ENCODE data around the gene GREB1. TPM values are rescaled to one million over a fixed set of nuclear protein-coding genes. Genes with fewer than 3 reads are reported as not detected.

The GREB1 gene
- total RNA-seq, 4 donors from 2014 or later = 3.0 to 6.1 (median 4.3) TPM

DNA sequence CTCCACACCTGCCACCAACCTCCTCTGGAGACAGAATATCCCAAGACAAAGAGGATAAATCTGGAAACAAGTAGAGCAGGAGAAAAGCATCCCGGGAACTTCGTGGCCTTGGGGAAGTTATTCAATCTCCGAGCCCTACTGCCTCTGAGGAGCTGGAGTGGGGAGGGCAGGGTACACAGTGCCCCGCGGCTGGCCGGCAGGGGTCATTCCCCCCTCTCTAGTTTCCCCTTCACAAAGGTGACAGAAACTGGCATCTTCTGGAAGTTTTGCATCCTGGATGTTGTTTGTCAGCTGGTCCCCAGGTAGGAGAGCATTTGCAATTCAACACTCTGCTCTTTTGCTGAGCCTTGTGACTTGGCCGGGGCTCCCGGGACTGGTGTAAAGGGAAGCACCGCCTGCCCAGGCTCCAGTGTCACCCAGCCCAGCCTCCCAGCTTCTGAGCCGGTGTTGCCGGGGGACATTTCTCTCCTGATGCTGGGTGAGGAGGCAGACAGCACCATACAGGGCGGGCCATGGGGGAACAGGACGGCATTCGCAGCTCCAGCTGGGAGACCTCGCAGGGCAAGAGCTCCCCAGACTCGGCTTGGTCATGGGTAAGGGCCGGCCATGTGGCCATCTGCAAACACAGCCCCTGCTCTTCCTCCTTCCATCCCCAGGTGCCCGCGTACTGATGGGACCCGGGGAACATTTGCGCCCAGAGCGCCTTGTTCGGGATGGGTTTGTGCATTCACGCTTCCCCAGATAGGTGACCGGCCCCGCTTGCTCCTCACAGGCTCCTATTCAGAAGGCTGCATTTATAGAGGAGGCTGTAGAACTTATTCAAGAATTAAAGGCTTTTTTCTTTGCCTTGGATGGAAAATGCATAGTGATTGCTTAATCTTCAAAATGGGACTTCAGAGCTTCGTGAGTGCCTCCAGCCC is 143.6 kb downstream of the GREB1 start:
- DNase-seq (ENCODE audit: low spot score in 2 of 2) = peak in 1 of 2 donors; percentile 72
- H3K27ac ChIP-seq = no peak overlapping the region
- WGBS = 44% methylated on average over 17 of the region's 27 CpGs
- H3K4me1 ChIP-seq = no peaks in the 10 kb centered on the region
- H3K9me3 ChIP-seq = no peaks in the 10 kb centered on the region
- no peak overlapping the region for H3K4me3 ChIP-seq
- H3K36me3 ChIP-seq = no peaks in the 10 kb centered on the region
- H3K27me3 ChIP-seq = peaks cover 49% of the 10 kb centered on the region
- TF ChIP-seq EP300 (IDR thresholded peaks at IDR 0.05) = no peak
- TF ChIP-seq POLR2AphosphoS5 (IDR thresholded peaks at IDR 0.05) = no peak
- TF ChIP-seq, protein P1, sequence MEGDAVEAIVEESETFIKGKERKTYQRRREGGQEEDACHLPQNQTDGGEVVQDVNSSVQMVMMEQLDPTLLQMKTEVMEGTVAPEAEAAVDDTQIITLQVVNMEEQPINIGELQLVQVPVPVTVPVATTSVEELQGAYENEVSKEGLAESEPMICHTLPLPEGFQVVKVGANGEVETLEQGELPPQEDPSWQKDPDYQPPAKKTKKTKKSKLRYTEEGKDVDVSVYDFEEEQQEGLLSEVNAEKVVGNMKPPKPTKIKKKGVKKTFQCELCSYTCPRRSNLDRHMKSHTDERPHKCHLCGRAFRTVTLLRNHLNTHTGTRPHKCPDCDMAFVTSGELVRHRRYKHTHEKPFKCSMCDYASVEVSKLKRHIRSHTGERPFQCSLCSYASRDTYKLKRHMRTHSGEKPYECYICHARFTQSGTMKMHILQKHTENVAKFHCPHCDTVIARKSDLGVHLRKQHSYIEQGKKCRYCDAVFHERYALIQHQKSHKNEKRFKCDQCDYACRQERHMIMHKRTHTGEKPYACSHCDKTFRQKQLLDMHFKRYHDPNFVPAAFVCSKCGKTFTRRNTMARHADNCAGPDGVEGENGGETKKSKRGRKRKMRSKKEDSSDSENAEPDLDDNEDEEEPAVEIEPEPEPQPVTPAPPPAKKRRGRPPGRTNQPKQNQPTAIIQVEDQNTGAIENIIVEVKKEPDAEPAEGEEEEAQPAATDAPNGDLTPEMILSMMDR (IDR thresholded peaks at IDR 0.05) = no peak
- no peak for TF ChIP-seq POLR2A (IDR thresholded peaks at IDR 0.05)

DNA sequence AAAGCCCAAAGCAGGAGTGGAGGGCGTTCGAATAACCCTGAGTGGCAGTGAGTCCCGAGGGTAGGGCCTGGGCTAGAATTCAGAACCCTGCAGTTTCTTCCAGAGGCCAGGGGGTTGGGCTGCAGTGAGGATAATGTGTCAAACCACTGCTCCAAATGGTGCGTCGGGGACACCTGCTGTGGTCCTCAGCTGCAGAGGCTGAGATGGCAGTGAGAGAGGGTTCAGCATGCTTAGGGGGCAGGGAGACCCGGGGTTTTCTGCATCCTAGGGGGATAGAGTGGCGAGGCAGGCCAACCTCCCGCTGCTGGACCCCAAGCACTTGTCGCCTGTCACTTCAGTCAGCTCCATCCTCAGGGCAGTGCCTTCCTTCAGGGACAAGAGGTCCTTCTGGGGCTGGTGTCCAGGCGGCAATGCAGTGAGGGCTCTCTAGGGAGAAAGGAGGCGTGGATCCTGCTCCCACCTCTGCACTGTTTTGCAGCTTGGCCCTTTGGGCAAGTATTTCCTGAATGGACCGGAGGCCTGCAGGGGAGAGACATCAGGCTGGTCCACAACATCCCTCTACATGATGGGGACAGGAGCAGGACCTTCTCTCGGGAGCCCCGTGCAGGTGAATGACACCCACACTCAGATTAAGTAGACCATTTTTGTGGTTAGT is 144.6 kb downstream of the GREB1 start:
- TF ChIP-seq EP300 (IDR thresholded peaks at IDR 0.05) = no peak
- TF ChIP-seq, protein P1 (IDR thresholded peaks at IDR 0.05) = no peak
- no peak for TF ChIP-seq POLR2A (IDR thresholded peaks at IDR 0.05)
- no peak for TF ChIP-seq POLR2AphosphoS5 (IDR thresholded peaks at IDR 0.05)
- Histone ChIP-seq H3K9me3 (no peaks in the 10 kb centered on the region), H3K4me3 (no peak overlapping the region), H3K27me3 (peaks cover 57% of the 10 kb centered on the region), H3K4me1 (no peaks in the 10 kb centered on the region), H3K36me3 (no peaks in the 10 kb centered on the region), H3K27ac (no peak overlapping the region)
- DNase-seq (ENCODE audit: low spot score in 2 of 2) = peak in 1 of 2 donors; percentile 73
- 66% methylated on average over 7 of the region's 14 CpGs for WGBS

DNA sequence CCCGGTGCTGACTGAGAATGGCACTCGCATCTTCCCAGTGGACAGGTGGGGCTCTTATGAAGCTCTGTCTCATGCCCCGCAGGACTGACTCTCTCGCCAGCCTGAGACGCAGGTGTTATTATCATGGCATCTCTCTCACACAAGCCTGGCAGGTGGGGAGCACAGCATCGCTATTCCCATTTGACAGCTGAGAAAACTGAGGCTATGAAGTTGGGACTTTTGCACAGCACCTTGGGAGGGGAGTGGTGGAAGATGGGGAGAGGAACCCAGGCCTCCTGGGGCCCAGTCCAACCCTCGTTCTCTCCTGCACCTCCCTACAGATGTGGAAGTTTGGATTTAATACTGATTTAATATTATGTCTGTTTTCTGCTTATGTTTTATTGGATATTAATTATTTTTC is 145.2 kb downstream of the GREB1 start:
- 78% methylated on average over 7 of the region's 7 CpGs for WGBS
- Histone ChIP-seq H3K4me3 (no peak overlapping the region), H3K27me3 (peaks cover 62% of the 10 kb centered on the region), H3K36me3 (no peaks in the 10 kb centered on the region), H3K4me1 (no peaks in the 10 kb centered on the region), H3K27ac (no peak overlapping the region), H3K9me3 (no peaks in the 10 kb centered on the region)
- peak in 1 of 2 donors; percentile 34 for DNase-seq (ENCODE audit: low spot score in 2 of 2)
- TF ChIP-seq, protein P1 (IDR thresholded peaks at IDR 0.05) = no peak
- no peak for TF ChIP-seq POLR2A (IDR thresholded peaks at IDR 0.05)
- no peak for TF ChIP-seq EP300 (IDR thresholded peaks at IDR 0.05)
- TF ChIP-seq POLR2AphosphoS5 (IDR thresholded peaks at IDR 0.05) = no peak

DNA sequence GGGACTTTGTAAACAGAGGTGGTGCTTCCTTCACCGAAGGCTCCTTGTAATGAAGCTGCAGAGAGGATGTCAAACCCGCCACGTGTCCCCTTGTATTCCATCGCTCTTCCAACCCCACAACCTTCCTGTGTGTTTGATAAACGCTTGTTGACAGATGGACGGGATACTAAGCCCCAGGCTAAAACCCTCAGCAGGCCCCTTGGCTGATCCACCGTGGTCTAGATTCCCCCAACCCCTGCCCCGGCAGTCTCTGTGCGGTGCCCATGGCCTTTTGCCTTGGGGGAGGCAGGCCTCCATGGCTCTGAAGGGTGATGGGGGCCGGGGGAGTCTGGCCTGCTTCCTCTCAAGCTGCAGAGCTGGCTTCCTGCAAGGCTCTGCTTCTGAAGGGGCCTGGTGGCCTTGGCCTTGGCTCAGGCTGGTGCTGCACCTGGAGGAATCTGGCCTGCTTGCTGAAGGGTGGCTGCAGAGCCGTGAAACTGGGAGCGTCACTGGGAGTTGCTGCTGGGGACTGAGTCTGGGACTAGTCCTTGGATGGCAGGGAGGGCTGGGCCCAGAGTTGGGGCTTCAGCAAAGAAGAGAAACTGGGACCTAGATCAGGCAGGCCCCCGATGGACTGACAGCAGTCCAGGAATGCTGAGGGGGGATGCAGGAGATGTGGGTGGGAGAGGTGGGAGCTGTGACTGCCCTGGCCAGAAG is 145.8 kb downstream of the GREB1 start:
- TF ChIP-seq POLR2A (IDR thresholded peaks at IDR 0.05) = no peak
- Histone ChIP-seq H3K9me3 (no peaks in the 10 kb centered on the region), H3K4me1 (no peaks in the 10 kb centered on the region), H3K4me3 (no peak overlapping the region), H3K27me3 (peaks cover 60% of the 10 kb centered on the region), H3K36me3 (no peaks in the 10 kb centered on the region), H3K27ac (no peak overlapping the region)
- DNase-seq (ENCODE audit: low spot score in 2 of 2) = peak in 1 of 2 donors; percentile 64
- WGBS = 75% methylated on average over 12 of the region's 13 CpGs

DNA sequence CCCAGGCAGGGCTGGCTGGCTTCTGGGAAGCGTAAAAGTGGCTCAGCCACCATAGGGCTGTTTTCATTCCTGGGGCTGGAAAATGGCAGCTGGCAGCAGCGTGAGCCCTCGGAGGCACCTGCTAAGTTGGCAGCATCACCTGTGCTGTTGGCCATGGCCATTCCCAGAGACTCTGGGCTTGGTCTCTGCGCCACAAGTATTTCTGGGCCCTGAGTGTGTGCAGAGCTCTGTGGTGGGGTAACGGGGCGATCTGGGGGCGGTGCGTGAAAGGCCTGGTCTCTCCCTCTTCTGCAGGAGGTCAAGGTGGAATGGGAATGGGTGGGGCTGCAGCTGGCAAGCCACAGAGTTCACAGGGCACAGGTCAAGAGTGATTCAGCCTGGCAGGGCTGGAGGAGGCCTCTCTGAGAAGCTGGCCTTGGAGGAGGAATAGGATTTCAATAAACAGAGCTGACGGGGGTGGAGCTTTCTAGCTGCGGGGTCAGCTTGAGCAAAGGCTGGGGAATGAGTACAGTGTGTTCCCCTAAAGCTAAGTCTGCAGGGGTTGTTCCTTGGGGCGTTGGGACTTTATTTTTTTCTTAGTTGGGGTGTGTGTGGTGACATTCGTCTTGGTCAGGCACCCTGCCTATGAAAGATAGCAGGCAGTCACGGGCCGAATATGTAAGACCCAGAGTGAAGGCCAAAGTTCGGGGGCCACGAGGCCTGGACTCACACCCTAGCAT is 146.5 kb downstream of the GREB1 start:
- TF ChIP-seq POLR2AphosphoS5 (IDR thresholded peaks at IDR 0.05) (no peak), EP300 (IDR thresholded peaks at IDR 0.05) (no peak)
- TF ChIP-seq, protein P1 (IDR thresholded peaks at IDR 0.05) = no peak
- no peak overlapping the region for H3K27ac ChIP-seq
- H3K36me3 ChIP-seq = no peaks in the 10 kb centered on the region
- H3K9me3 ChIP-seq = no peaks in the 10 kb centered on the region
- H3K4me3 ChIP-seq = no peak overlapping the region
- H3K27me3 ChIP-seq = peaks cover 55% of the 10 kb centered on the region
- 81% methylated on average over 16 of the region's 16 CpGs for WGBS
- peak; percentile 34 to 70 for DNase-seq (ENCODE audit: low spot score in 2 of 2)
- H3K4me1 ChIP-seq = no peaks in the 10 kb centered on the region
